BE2C (cell line): ENCODE results near the gene PARK7.

Experiments
- DNase-seq: peaks from one replicate; pipeline ENCODE4 v3.0.0-alpha.2; 2020
- H3K27me3 ChIP-seq: fragments of 250-450 bp; sonication (Bioruptor Pico); 2 replicates; pipeline ENCODE4 v1.5.1; 2020; ENCODE audit warnings: mild to moderate bottlenecking
- H3K36me3 ChIP-seq: fragments of 250-450 bp; sonication (Bioruptor Pico); 2 replicates; pipeline ENCODE4 v1.5.1; 2020; ENCODE audit warnings: mild to moderate bottlenecking
- H3K4me1 ChIP-seq: fragments of 250-450 bp; sonication (Bioruptor Pico); 2 replicates; pipeline ENCODE4 v1.5.1; 2020
- H3K4me3 ChIP-seq: 2 replicates; pipeline ENCODE4 v1.5.1; 2011; ENCODE audit warnings: low read depth, low read length
- H3K9me3 ChIP-seq: fragments of 250-450 bp; sonication (Bioruptor Pico); 2 replicates; pipeline ENCODE4 v1.5.1; 2020
- CTCF ChIP-seq: IDR thresholded peaks from 2 replicates; pipeline ENCODE4 v1.5.1; 2012; ENCODE audit warnings: mild to moderate bottlenecking, low read depth, low read length

The PARK7 gene

GRCh38 chr1:7964476-7964875 is 3.0 kb downstream of the PARK7 start:
- DNase-seq, result no peak
- H3K4me3 ChIP-seq, result no peak overlapping the region
- H3K9me3 ChIP-seq, result no peaks in the 10 kb centered on the region
- no peaks in the 10 kb centered on the region for H3K4me1 ChIP-seq
- H3K27me3 ChIP-seq, result no peaks in the 10 kb centered on the region
- peaks cover 18% of the 10 kb centered on the region for H3K36me3 ChIP-seq
- no peak for TF ChIP-seq CTCF

GRCh38 chr1:7967196-7967595 is 5.7 kb downstream of the PARK7 start:
- H3K9me3 ChIP-seq, result no peaks in the 10 kb centered on the region
- no peak for DNase-seq
- H3K4me1 ChIP-seq, result no peaks in the 10 kb centered on the region
- no peak overlapping the region for H3K4me3 ChIP-seq
- no peaks in the 10 kb centered on the region for H3K27me3 ChIP-seq
- peaks cover 18% of the 10 kb centered on the region for H3K36me3 ChIP-seq
- no peak for TF ChIP-seq CTCF

- peaks cover 18% of the 10 kb centered on the region for H3K36me3 ChIP-seq
- H3K4me1 ChIP-seq, result no peaks in the 10 kb centered on the region
- H3K9me3 ChIP-seq, result no peaks in the 10 kb centered on the region
- no peak for DNase-seq
- H3K4me3 ChIP-seq, result no peak overlapping the region
- H3K27me3 ChIP-seq, result no peaks in the 10 kb centered on the region
- TF ChIP-seq CTCF, result no peak
These were observed 6.1 kb downstream of the PARK7 start for GRCh38 chr1:7967651-7968050.

GRCh38 chr1:7970246-7970645 is 8.7 kb downstream of the PARK7 start:
- Histone ChIP-seq H3K4me3 (no peak overlapping the region), H3K4me1 (no peaks in the 10 kb centered on the region), H3K27me3 (no peaks in the 10 kb centered on the region), H3K9me3 (no peaks in the 10 kb centered on the region), H3K36me3 (peaks cover 6% of the 10 kb centered on the region)
- no peak for TF ChIP-seq CTCF
- no peak for DNase-seq

- Histone ChIP-seq H3K4me1 (no peaks in the 10 kb centered on the region), H3K4me3 (no peak overlapping the region), H3K27me3 (no peaks in the 10 kb centered on the region), H3K36me3 (peaks cover 4% of the 10 kb centered on the region), H3K9me3 (no peaks in the 10 kb centered on the region)
- no peak for DNase-seq
- TF ChIP-seq CTCF, result no peak
These were observed 9.5 kb downstream of the PARK7 start for GRCh38 chr1:7971024-7971423.

- H3K9me3 ChIP-seq, result no peaks in the 10 kb centered on the region
- H3K27me3 ChIP-seq, result no peaks in the 10 kb centered on the region
- peaks cover 4% of the 10 kb centered on the region for H3K36me3 ChIP-seq
- TF ChIP-seq CTCF, result no peak
- H3K4me3 ChIP-seq, result no peak overlapping the region
- H3K4me1 ChIP-seq, result no peaks in the 10 kb centered on the region
- DNase-seq, result no peak
These were observed 10.8 kb downstream of the PARK7 start for GRCh38 chr1:7972285-7972684.
